ENCODE results near the gene EXD3. TPM values are rescaled to one million over a fixed set of nuclear protein-coding genes. Genes with fewer than 3 reads are reported as not detected.

The EXD3 gene
- total and polyA plus RNA-seq, 2 donors from 2014 or later, result 18.9 to 44.5 TPM

DNA sequence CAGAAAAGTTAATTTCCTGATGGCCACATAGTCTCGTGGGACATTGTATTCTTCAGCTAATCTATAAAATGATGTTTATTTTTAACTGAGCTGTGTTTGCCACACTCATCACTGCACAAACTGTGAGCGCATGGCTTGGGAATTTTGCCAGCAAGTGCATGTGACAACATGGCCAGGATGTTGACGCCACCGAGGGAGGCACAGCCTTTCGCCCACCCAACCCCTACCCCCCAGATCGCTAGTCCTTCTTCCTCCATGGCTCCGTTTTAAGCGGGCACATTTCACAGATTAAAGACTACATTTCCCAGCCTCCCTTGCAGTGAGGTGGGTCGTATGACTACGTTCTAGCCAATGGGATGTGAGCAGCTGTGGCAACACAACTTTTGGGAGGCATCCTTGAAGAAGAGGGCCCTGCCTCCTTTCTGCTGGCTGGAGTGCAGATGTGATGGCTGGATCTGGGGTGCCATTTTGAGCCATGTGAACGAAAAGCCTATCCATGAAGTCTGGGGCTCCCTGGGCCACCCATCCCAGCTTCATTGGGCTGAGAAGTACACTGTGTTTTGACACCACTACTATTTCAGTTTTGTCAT is 128.8 kb downstream of the EXD3 start:
- H3K4me3 ChIP-seq (ENCODE audit: low read length in 3 of 3), result peak overlapping the region in 1 of 3 donors; percentile 30
- DNase-seq (peak in 4 of 5 donors; percentile 25 to 63 (median 50)), FAIRE-seq (no peak)
- TF ChIP-seq, protein P1, sequence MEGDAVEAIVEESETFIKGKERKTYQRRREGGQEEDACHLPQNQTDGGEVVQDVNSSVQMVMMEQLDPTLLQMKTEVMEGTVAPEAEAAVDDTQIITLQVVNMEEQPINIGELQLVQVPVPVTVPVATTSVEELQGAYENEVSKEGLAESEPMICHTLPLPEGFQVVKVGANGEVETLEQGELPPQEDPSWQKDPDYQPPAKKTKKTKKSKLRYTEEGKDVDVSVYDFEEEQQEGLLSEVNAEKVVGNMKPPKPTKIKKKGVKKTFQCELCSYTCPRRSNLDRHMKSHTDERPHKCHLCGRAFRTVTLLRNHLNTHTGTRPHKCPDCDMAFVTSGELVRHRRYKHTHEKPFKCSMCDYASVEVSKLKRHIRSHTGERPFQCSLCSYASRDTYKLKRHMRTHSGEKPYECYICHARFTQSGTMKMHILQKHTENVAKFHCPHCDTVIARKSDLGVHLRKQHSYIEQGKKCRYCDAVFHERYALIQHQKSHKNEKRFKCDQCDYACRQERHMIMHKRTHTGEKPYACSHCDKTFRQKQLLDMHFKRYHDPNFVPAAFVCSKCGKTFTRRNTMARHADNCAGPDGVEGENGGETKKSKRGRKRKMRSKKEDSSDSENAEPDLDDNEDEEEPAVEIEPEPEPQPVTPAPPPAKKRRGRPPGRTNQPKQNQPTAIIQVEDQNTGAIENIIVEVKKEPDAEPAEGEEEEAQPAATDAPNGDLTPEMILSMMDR (IDR thresholded peaks at IDR 0.05; ENCODE audit: borderline replicate concordance, extremely low read depth, insufficient read depth), result no peak
- peaks cover 0 to 4% (median 0%) of the 10 kb centered on the region in 3 donors for H3K9me3 ChIP-seq (ENCODE audit: control insufficient read depth in 2 of 3, insufficient read depth in 1 of 3, low read length in 3 of 3)
- H3K4me1 ChIP-seq (ENCODE audit: control insufficient read depth in 2 of 3, insufficient read depth in 2 of 3, low read depth in 1 of 3, low read length in 3 of 3), result peaks cover 0 to 6% (median 0%) of the 10 kb centered on the region in 3 donors
- H3K9ac ChIP-seq (ENCODE audit: low read length in 3 of 3), result no peak overlapping the region
- intact Hi-C loops (cut with DNase I), result loop anchor here (10.0 kb wide), 1 partner anchor 231 kb away; no protein-coding TSS in a partner anchor
- H3K27me3 ChIP-seq (ENCODE audit: control insufficient read depth, insufficient read depth, low read length), result no peaks in the 10 kb centered on the region
- no peaks in the 10 kb centered on the region for H3K36me3 ChIP-seq (ENCODE audit: control insufficient read depth in 2 of 3, insufficient read depth in 3 of 3, low read length in 3 of 3)
- peak overlapping the region; percentile 20 to 27 for H3K27ac ChIP-seq (ENCODE audit: low read depth in 2 of 2, low read length in 2 of 2)

DNA sequence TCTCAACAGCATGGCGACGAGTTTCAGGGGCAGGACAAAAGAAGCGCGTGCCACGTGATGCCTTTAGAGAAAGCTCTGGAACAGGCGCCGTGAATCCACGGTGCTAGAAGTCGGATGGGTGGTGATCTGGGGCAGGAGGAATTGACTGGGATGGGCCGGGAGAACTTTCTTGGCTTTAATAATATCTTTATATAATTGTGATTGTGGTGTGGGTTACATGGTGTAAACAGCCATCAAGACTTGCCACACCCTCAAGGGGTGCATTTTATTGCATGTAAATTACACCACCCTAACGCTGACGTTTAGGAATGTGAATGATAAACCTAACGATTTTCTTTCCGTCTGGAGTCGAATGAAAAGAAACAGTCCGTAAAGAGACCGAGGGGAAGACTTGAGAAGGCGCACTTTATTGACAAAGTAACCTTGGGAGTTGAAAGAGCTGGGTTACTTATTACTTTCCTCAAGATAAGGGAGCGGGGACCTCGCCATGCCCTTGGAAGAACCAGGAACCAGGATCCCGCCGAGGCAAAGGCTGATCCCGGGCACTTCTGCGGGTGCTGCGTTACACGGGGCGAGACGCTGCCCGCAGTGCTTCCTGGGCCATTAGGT is 129.4 kb downstream of the EXD3 start:
- peaks cover 0 to 4% (median 0%) of the 10 kb centered on the region in 3 donors for H3K9me3 ChIP-seq (ENCODE audit: control insufficient read depth in 2 of 3, insufficient read depth in 1 of 3, low read length in 3 of 3)
- intact Hi-C loops (cut with DNase I), result loop anchor here (10.0 kb wide), 1 partner anchor 231 kb away; no protein-coding TSS in a partner anchor
- no peak overlapping the region for H3K9ac ChIP-seq (ENCODE audit: low read length in 3 of 3)
- H3K27ac ChIP-seq (ENCODE audit: low read depth in 2 of 2, low read length in 2 of 2), result peak overlapping the region in 1 of 2 donors; percentile 9
- no peaks in the 10 kb centered on the region for H3K27me3 ChIP-seq (ENCODE audit: control insufficient read depth, insufficient read depth, low read length)
- H3K36me3 ChIP-seq (ENCODE audit: control insufficient read depth in 2 of 3, insufficient read depth in 3 of 3, low read length in 3 of 3), result no peaks in the 10 kb centered on the region
- peaks cover 0 to 6% (median 0%) of the 10 kb centered on the region in 3 donors for H3K4me1 ChIP-seq (ENCODE audit: control insufficient read depth in 2 of 3, insufficient read depth in 2 of 3, low read depth in 1 of 3, low read length in 3 of 3)
- DNase-seq, result peak in 4 of 5 donors; percentile 21 to 72 (median 48)
- no peak for FAIRE-seq
- peak overlapping the region in 1 of 3 donors; percentile 30 for H3K4me3 ChIP-seq (ENCODE audit: low read length in 3 of 3)
- TF ChIP-seq, protein P1 (IDR thresholded peaks at IDR 0.05; ENCODE audit: borderline replicate concordance, extremely low read depth, insufficient read depth), result no peak

DNA sequence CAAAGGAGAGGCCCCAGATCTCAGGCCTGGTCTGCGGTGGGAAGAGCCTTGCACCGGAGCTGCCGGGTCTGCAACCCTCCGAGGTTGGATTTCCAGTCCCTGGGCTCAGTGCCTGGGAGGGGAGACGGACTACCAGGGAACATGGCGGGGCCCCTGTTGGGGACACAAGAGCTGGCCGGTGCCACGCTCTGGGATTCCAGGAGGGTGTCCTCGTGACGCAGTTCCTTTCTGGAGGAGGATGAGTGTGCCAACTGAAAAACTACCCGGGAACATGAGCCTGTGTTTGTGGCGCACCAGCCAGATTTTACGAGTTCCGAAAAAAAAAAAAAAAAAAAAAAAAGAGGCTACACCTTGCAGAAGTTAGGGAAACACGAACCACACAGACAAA is 129.9 kb downstream of the EXD3 start:
- intact Hi-C loops (cut with DNase I), result loop anchor here (10.0 kb wide), 1 partner anchor 232 kb away; no protein-coding TSS in a partner anchor
- H3K9me3 ChIP-seq (ENCODE audit: control insufficient read depth in 2 of 3, insufficient read depth in 1 of 3, low read length in 3 of 3), result peaks cover 0 to 4% (median 0%) of the 10 kb centered on the region in 3 donors
- TF ChIP-seq, protein P1 (IDR thresholded peaks at IDR 0.05; ENCODE audit: borderline replicate concordance, extremely low read depth, insufficient read depth), result no peak
- H3K4me1 ChIP-seq (ENCODE audit: control insufficient read depth in 2 of 3, insufficient read depth in 2 of 3, low read depth in 1 of 3, low read length in 3 of 3), result peaks cover 0 to 6% (median 0%) of the 10 kb centered on the region in 3 donors
- no peak overlapping the region for H3K4me3 ChIP-seq (ENCODE audit: low read length in 3 of 3)
- no peaks in the 10 kb centered on the region for H3K27me3 ChIP-seq (ENCODE audit: control insufficient read depth, insufficient read depth, low read length)
- no peak overlapping the region for H3K27ac ChIP-seq (ENCODE audit: low read depth in 2 of 2, low read length in 2 of 2)
- FAIRE-seq, result no peak
- DNase-seq, result peak in 4 of 5 donors; percentile 23 to 66 (median 54)
- H3K9ac ChIP-seq (ENCODE audit: low read length in 3 of 3), result no peak overlapping the region
- H3K36me3 ChIP-seq (ENCODE audit: control insufficient read depth in 2 of 3, insufficient read depth in 3 of 3, low read length in 3 of 3), result no peaks in the 10 kb centered on the region
